Ishikawa (cell line): ENCODE results near the gene PHETA1.

Experiments used
- CEBPB ChIP-seq: IDR thresholded peaks from 2 replicates; pipeline ENCODE4 v1.6.1; 2012
- CREB1 ChIP-seq: IDR thresholded peaks from 2 replicates; pipeline ENCODE4 v1.6.1; 2012; ENCODE audit warnings: low read depth
- EGR1 ChIP-seq: IDR thresholded peaks from 2 replicates; pipeline ENCODE4 v1.6.1; 2012
- EP300 ChIP-seq: IDR thresholded peaks from 2 replicates; pipeline ENCODE4 v1.6.1; 2012; ENCODE audit warnings: borderline replicate concordance
- FOXM1 ChIP-seq: IDR thresholded peaks from 2 replicates; pipeline ENCODE4 v1.6.1; 2012; ENCODE audit warnings: low read depth, borderline replicate concordance
- MAX ChIP-seq: IDR thresholded peaks from 2 replicates; pipeline ENCODE4 v1.6.1; 2012
- NFIC ChIP-seq: IDR thresholded peaks from 2 replicates; pipeline ENCODE4 v1.6.1; 2012
- RAD21 ChIP-seq: IDR thresholded peaks from 2 replicates; pipeline ENCODE4 v1.6.1; 2012; ENCODE audit warnings: low read depth
- REST ChIP-seq: IDR thresholded peaks from 2 replicates; pipeline ENCODE4 v1.6.1; 2012; ENCODE audit warnings: low read depth, mild to moderate bottlenecking
- TAF1 ChIP-seq: IDR thresholded peaks from 2 replicates; pipeline ENCODE4 v1.6.1; 2012; ENCODE audit warnings: low read depth, mild to moderate bottlenecking
- TCF12 ChIP-seq: IDR thresholded peaks from 2 replicates; pipeline ENCODE4 v1.6.1; 2012; ENCODE audit warnings: low read depth
- TEAD4 ChIP-seq: IDR thresholded peaks from 2 replicates; pipeline ENCODE4 v1.6.1; 2012
- USF1 ChIP-seq: IDR thresholded peaks from 2 replicates; pipeline ENCODE4 v1.6.1; 2012
- YY1 ChIP-seq: IDR thresholded peaks from 2 replicates; pipeline ENCODE4 v1.6.1; 2012; ENCODE audit warnings: low read depth
- ZBTB7A ChIP-seq: IDR thresholded peaks from 2 replicates; pipeline ENCODE4 v1.6.1; 2012; ENCODE audit warnings: low read depth

PHETA1 gene

GRCh38 chr12:111411185-111411764 is 42.4 kb upstream of the PHETA1 start:
- TF ChIP-seq USF1 (no peak), CEBPB (no peak), EP300 (no peak), RAD21 (no peak), FOXM1 (no peak), TCF12 (no peak), TAF1 (no peak), NFIC (no peak)

- no peak for TF ChIP-seq NFIC
- TF ChIP-seq TEAD4 = no peak
- no peak for TF ChIP-seq CREB1
Observed at GRCh38 chr12:111410431-111411184, 41.7 kb upstream of the PHETA1 start.

- no peak for TF ChIP-seq CEBPB
- TF ChIP-seq USF1 = peak; percentile 46
- peak; percentile 65 for TF ChIP-seq MAX
- TF ChIP-seq YY1 = peak; percentile 42; the same call in 1 of the 2 replicates
- 0 out of 2 replicates have a peak, but pooled peaks have one; percentile 23 for TF ChIP-seq CREB1
- TF ChIP-seq TAF1 = no peak
- peak; percentile 81 for TF ChIP-seq TEAD4
- peak; percentile 95 for TF ChIP-seq EP300
- TF ChIP-seq FOXM1 = peak; percentile 91
- TF ChIP-seq ZBTB7A = peak; percentile 94
- TF ChIP-seq TCF12 = peak; percentile 98
- no peak for TF ChIP-seq REST
- peak; percentile 90 for TF ChIP-seq NFIC
- peak; percentile 84 for TF ChIP-seq EGR1
- TF ChIP-seq RAD21 = 0 out of 2 replicates have a peak, but pooled peaks have one; percentile 8
Observed at GRCh38 chr12:111409780-111410430, 41.0 kb upstream of the PHETA1 start.

GRCh38 chr12:111409403-111409779 is 40.5 kb upstream of the PHETA1 start:
- TF ChIP-seq CEBPB (no peak), TCF12 (no peak), EGR1 (no peak)

GRCh38 chr12:111408686-111409402 is 39.9 kb upstream of the PHETA1 start:
- TF ChIP-seq ZBTB7A = no peak
- no peak for TF ChIP-seq USF1
- no peak for TF ChIP-seq REST
- no peak for TF ChIP-seq NFIC
- no peak for TF ChIP-seq YY1
- no peak for TF ChIP-seq TEAD4
- TF ChIP-seq FOXM1 = no peak
- no peak for TF ChIP-seq EP300

GRCh38 chr12:111408116-111408440 is 39.2 kb upstream of the PHETA1 start:
- TF ChIP-seq TCF12 (no peak), EP300 (no peak), NFIC (no peak), USF1 (no peak), MAX (no peak), CREB1 (no peak), CEBPB (no peak), EGR1 (no peak), YY1 (no peak), RAD21 (no peak), FOXM1 (no peak), ZBTB7A (no peak), TAF1 (no peak), REST (no peak), TEAD4 (no peak)
